AG09319 (cell line): Measurements from ENCODE around the gene LRGUK.
"Not testable (repeated sequence)": the region's sequence is repeated elsewhere in the genome, so short reads cannot be mapped to it uniquely, and the experiment has no call there.

Source experiments
- DNase-seq: peaks from one replicate; pipeline ENCODE4 v3.0.0-alpha.2; 2010; ENCODE audit warnings: low read depth; ENCODE audit errors: extremely low read depth
- TF ChIP-seq, protein P1 (sequence below): IDR thresholded peaks from 2 replicates; pipeline ENCODE4 v1.5.1; 2011; ENCODE audit warnings: low read depth, mild to moderate bottlenecking, inconsistent platforms, low read length, moderate library complexity

LRGUK gene

DNA sequence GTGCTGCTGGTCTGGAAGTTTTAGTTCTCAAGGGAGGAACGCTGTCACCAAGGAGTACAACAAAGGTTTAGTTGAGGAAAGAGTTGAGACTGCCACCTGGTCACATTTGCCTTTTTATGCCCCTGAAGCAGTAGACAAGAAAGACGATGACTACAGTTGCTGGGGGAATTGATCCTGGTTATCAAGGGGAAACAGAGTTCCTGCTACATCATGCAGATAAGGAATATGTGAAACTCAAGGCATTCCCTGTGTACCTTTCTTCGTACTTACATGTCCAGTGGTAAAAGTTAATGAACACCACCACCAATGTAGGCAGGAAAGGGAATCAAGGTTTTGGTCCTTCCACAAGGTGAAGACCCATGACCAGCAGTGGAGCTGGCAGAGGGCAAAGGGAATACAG lies 157.8 kb downstream of the LRGUK start:
- DNase-seq, result no peak
- TF ChIP-seq, protein P1, sequence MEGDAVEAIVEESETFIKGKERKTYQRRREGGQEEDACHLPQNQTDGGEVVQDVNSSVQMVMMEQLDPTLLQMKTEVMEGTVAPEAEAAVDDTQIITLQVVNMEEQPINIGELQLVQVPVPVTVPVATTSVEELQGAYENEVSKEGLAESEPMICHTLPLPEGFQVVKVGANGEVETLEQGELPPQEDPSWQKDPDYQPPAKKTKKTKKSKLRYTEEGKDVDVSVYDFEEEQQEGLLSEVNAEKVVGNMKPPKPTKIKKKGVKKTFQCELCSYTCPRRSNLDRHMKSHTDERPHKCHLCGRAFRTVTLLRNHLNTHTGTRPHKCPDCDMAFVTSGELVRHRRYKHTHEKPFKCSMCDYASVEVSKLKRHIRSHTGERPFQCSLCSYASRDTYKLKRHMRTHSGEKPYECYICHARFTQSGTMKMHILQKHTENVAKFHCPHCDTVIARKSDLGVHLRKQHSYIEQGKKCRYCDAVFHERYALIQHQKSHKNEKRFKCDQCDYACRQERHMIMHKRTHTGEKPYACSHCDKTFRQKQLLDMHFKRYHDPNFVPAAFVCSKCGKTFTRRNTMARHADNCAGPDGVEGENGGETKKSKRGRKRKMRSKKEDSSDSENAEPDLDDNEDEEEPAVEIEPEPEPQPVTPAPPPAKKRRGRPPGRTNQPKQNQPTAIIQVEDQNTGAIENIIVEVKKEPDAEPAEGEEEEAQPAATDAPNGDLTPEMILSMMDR, result no peak

DNA sequence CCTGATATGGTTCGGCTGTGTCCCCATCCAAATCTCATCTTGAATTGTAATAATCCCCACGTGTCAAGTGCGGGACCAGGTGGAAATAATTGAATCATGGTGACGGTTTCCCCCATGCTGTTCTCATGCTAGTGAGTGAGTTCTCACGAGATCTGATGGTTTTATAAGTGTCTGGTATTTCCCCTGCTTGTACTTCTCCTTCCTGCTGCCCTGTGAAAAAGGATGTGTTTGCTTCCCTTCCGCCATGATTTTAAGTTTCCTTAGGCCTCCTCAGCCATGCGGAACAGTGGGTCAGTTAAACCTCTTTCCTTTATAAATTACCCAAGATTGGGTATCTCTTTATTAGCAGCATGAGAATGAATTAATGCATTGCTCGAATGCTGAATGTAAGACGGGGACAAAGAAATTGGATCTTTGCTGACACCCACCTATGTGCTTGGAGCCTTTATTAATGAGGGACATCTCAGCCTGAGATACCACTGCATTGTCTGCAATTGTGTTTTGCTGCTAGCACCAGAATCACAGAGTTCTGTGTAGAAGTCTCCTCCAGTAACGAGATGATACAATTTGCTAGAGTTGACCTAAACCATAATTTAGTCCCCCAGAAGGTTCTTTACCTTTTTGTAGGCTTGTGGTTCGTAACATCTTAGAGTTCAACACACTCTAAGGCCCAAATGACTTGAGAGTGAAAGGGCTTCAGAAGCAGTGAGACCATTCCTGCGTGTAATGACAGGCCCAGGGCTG lies 160.9 kb downstream of the LRGUK start:
- no peak for DNase-seq
- TF ChIP-seq, protein P1, result no peak

DNA sequence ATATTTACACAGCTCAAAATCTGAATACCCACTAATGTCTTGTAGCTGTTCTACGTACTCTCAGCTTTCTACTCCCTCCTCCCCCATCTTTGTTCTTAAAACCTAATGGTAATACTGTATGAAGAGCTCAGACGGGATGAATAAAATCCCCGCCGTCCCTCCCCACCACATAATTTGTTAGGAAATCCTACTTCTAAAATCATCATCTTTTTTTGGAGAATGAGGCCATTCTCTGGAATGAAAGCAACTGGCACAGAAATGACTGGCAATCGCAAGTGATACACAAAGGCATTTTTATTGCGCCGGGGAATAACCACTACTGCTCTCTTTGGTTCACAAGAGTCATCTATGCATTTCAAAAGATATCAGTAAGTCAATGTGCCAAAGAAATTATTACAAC lies 162.3 kb downstream of the LRGUK start:
- TF ChIP-seq, protein P1, result no peak
- no peak for DNase-seq

DNA sequence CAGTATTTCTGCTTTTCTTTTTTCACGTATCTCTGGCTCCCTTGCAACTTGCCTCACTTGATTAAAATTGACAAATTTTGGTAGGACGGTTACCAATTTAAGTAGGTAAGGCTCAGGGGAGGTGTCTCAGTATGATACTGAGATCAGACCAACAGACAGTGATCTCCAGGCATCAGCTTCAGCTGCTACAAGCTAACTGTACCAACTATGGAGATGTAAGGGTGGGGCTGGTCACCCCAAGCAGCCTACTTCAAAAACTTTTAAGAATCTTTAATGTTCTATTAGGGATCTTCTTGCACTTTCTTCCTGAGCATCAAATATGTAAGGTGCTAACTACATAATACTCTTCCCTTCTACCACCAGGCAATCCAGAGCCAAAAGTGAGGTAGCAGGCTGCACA lies 162.7 kb downstream of the LRGUK start:
- TF ChIP-seq, protein P1, result no peak

DNA sequence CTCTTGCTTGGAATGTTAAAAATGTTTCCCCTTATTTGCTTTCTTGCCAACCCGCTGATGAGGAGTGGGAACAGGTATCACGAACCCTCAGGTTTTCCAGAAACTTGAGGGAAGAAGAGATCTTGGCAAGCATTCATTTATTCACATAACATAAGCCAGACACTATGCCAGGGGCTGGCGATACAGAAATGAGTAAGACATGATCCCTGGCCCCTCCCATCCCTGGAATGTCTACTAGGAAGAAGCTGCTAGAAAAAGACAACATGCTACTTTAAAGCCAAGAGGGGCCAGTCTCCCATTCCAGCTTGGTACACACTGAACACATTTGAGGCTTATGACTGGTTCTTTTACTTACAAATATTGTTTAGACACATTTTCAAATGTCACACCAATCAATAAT lies 163.1 kb downstream of the LRGUK start:
- TF ChIP-seq, protein P1, result no peak

More for the DNA sequence above, 162.7 kb downstream of the LRGUK start:
- no peak for DNase-seq

DNA sequence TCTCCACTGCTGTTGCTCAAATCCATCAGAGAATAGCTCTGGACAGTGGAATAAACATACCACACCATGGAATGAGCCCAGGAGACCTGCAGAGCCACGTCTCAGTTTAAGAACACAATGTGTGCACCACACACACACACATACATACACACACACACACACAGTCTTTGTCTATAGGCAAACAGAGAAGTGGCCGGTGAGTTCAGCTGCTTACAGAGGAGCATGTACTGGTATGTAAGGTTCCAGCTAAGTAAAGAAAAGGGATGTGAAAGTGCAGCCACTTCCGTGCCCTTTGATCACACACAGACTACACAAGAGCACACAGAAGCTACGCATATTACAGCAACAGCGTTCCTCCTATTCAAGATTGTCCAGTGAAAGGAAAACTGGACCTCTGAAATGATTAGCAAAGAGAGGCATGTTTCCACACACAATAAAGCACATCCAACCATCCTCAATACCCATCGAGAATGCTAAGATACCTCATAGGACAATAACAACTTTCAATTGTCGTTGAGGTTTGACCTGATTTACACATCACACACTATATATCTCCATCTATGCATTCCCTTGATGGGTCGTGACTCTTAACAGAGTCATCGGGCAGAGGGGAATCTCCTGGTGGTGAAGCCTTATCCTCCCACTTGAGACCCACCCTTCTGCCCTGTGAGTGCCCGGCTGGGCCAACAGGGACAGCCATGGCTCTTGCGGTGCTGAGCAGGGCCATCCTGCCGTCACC lies 166.0 kb downstream of the LRGUK start:
- no peak for DNase-seq
- TF ChIP-seq, protein P1, result no peak

More for the DNA sequence above, 163.1 kb downstream of the LRGUK start:
- DNase-seq, result no peak

DNA sequence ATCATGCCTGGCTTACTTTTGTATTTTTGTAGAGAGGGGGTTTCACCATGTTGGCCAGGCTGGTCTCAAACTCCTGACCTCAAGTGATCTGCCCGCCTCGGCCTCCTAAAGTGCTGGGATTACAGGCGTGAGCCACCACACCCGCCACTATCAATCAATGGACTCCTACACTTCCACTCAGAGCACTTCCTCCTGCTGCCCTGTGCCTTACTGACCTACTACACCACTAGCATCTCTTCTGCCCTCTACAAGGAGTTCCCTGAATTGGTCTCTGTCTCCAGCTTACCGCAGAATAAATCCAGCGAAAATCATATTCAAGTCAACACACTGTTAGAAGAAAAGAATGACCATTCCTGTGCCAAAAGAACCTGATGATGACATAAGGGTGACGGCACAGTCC lies 168.8 kb downstream of the LRGUK start:
- DNase-seq, result not testable (repeated sequence)
